ENCODE measurements around the gene CD4.
"Not testable (repeated sequence)": the region's sequence is repeated elsewhere in the genome, so short reads cannot be mapped to it uniquely, and the experiment has no call there.

The CD4 gene

DNA sequence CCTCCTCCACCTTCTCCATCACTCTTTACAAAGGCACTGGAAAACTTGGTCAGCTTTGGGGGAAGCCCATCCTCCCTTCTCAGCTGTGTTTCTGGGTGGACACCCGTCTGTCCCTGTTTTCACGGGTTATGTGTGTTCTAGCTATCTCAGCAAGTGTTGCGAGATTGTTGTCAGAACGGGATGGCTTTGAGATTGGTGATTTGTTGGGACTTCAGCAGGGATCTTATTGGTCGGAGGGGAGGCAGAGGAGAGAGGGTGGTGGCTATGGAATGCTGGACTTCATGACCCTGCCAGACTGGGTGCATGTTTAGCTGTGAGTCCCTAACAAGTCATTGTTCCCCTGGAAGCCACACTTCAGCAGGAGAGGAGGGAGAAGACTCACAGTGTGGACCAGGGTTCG is 64.7 kb downstream of the CD4 start:
- Histone ChIP-seq H3K27me3 (replicated peaks; ENCODE audit: control insufficient read depth, insufficient read depth, low read length) (no peaks in the 10 kb centered on the region), H3K4me1 (ENCODE audit: control insufficient read depth, insufficient read depth, low read length) (peaks cover 22% of the 10 kb centered on the region), H3K4me3 (ENCODE audit: low read length) (peak overlapping the region; percentile 84), H3K9ac (ENCODE audit: low read length) (peak overlapping the region; percentile 85), H3K9me3 (ENCODE audit: control insufficient read depth, low read length) (no peaks in the 10 kb centered on the region), H3K36me3 (ENCODE audit: control insufficient read depth, insufficient read depth, low read length, severe bottlenecking) (peaks cover 35% of the 10 kb centered on the region)
- DNase-seq (ENCODE audit: low read depth), result no peak

DNA sequence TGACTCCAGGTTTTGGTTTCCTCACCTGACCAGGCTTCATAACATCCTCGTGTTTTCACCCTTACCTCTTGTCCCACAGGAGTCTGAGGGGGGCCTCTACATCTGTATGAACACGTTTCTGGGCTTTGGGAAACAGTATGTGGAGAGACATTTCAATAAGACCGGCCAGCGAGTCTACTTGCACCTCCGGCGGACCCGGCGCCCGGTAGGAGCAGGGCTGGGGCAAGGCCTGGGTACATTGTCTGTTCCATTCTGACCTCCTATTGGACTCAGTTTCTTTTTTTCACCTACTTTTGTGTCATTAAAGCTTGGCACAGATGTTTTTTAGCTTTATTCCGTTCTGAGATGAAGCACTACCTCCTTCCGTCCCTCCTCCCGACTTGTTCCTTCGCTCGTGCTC is 66.0 kb downstream of the CD4 start:
- peaks cover 47% of the 10 kb centered on the region for H3K36me3 ChIP-seq (ENCODE audit: control insufficient read depth, insufficient read depth, low read length, severe bottlenecking)
- DNase-seq (ENCODE audit: low read depth), result no peak

DNA sequence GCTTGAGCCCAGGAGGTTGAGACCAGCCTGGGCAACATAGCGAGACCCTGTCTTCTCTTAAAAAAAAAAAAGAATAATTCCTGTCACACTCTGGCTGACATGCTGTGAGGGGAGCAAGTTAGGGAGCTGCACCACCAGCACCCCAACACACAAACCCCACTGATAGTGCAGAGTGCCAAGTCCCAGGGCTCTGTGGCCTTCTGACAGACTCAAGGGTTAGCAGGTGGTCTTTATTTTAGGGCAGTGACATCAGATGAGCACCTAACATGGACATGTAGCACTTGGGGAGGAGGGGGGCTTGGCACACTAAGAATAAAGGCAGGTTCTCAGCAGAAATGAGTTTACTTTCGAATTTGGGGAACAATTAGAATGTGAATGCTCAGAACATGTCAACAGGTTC is 69.5 kb downstream of the CD4 start:
- Histone ChIP-seq H3K27me3 (replicated peaks; ENCODE audit: control insufficient read depth, insufficient read depth, low read length) (no peaks in the 10 kb centered on the region), H3K4me1 (ENCODE audit: control insufficient read depth, insufficient read depth, low read length) (peaks cover 8% of the 10 kb centered on the region), H3K9me3 (ENCODE audit: control insufficient read depth, low read length) (no peaks in the 10 kb centered on the region), H3K36me3 (ENCODE audit: control insufficient read depth, insufficient read depth, low read length, severe bottlenecking) (peaks cover 82% of the 10 kb centered on the region), H3K4me3 (ENCODE audit: low read length) (no peak overlapping the region), H3K9ac (ENCODE audit: low read length) (no peak overlapping the region)
- DNase-seq (ENCODE audit: low read depth), result no peak

More for the DNA sequence above, 66.0 kb downstream of the CD4 start:
- H3K9me3 ChIP-seq (ENCODE audit: control insufficient read depth, low read length), result no peaks in the 10 kb centered on the region
- no peak overlapping the region for H3K4me3 ChIP-seq (ENCODE audit: low read length)
- H3K9ac ChIP-seq (ENCODE audit: low read length), result no peak overlapping the region
- H3K4me1 ChIP-seq (ENCODE audit: control insufficient read depth, insufficient read depth, low read length), result peaks cover 22% of the 10 kb centered on the region
- no peaks in the 10 kb centered on the region for H3K27me3 ChIP-seq (replicated peaks; ENCODE audit: control insufficient read depth, insufficient read depth, low read length)

DNA sequence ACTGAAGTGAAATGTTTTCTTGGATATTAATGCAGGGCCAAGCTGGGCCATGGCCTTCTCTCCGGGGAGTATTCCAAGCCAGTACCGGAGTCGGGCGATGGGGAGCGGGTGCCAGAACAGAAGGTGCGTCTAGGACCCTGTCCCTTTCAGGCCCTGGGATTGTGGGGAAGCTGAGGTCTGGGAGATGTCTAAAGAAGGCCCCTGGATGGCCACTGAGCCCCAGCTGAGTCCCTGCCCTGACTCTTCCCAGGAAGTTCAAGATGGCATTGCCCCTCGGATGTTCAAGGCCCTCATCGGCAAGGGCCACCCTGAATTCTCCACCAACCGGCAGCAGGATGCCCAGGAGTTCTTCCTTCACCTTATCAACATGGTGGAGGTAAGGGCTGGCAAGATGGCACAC is 70.8 kb downstream of the CD4 start:
- no peaks in the 10 kb centered on the region for H3K4me1 ChIP-seq (ENCODE audit: control insufficient read depth, insufficient read depth, low read length)
- H3K9me3 ChIP-seq (ENCODE audit: control insufficient read depth, low read length), result no peaks in the 10 kb centered on the region
- peaks cover 94% of the 10 kb centered on the region for H3K36me3 ChIP-seq (ENCODE audit: control insufficient read depth, insufficient read depth, low read length, severe bottlenecking)
- no peaks in the 10 kb centered on the region for H3K27me3 ChIP-seq (replicated peaks; ENCODE audit: control insufficient read depth, insufficient read depth, low read length)
- no peak overlapping the region for H3K9ac ChIP-seq (ENCODE audit: low read length)
- DNase-seq (ENCODE audit: low read depth), result no peak
- no peak overlapping the region for H3K4me3 ChIP-seq (ENCODE audit: low read length)

DNA sequence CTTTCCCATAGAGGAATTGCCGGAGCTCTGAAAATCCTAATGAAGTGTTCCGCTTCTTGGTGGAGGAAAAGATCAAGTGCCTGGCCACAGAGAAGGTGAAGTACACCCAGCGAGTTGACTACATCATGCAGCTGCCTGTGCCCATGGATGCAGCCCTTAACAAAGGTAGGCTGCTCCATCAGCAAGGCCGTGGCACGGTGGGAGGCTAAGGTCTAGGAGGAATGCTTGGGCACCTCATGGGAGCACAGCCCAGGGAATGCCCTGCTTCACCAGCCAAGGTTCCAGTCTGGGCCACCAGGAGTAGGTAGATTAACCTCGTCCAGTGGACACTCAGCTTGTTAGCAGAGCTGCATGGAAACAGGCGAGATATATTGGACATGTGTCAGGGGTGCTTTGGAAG is 71.6 kb downstream of the CD4 start:
- H3K9me3 ChIP-seq (ENCODE audit: control insufficient read depth, low read length), result no peaks in the 10 kb centered on the region
- no peak for DNase-seq (ENCODE audit: low read depth)
- peaks cover 97% of the 10 kb centered on the region for H3K36me3 ChIP-seq (ENCODE audit: control insufficient read depth, insufficient read depth, low read length, severe bottlenecking)
- no peaks in the 10 kb centered on the region for H3K27me3 ChIP-seq (replicated peaks; ENCODE audit: control insufficient read depth, insufficient read depth, low read length)
- H3K4me1 ChIP-seq (ENCODE audit: control insufficient read depth, insufficient read depth, low read length), result no peaks in the 10 kb centered on the region
- H3K9ac ChIP-seq (ENCODE audit: low read length), result no peak overlapping the region
- H3K4me3 ChIP-seq (ENCODE audit: low read length), result no peak overlapping the region

DNA sequence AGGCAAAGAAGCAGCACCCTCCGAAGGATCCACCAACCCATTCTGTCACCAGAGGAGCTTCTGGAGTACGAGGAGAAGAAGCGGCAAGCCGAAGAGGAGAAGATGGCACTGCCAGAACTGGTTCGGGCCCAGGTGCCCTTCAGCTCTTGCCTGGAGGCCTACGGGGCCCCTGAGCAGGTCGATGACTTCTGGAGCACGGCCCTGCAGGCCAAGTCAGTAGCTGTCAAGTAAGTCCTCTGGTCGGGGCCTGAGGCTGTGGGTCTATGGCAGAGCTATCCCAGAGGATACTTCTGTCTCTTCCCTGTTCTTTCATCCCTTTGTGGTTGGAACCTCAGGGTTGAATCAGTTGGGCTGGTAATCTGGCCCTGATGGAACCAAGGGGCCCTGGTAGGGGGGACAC is 72.1 kb downstream of the CD4 start:
- no peaks in the 10 kb centered on the region for H3K27me3 ChIP-seq (replicated peaks; ENCODE audit: control insufficient read depth, insufficient read depth, low read length)

DNA sequence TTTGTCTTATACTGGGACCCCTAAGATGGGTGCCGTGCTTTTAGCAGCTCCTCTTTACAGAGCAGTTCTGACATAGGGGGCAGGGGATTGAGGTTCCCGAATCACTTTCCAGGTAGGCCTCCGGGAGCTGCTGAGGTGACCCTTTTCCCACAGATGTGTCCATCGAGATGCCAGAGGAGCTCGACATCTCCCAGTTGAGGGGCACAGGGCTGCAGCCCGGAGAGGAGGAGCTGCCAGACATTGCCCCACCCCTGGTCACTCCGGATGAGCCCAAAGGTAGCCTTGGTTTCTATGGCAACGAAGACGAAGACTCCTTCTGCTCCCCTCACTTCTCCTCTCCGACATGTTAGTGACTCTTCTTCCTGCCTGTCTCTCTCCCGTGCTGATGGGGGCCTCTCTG is 73.7 kb downstream of the CD4 start:
- Histone ChIP-seq H3K9me3 (ENCODE audit: control insufficient read depth, low read length) (no peaks in the 10 kb centered on the region), H3K36me3 (ENCODE audit: control insufficient read depth, insufficient read depth, low read length, severe bottlenecking) (peaks cover 78% of the 10 kb centered on the region), H3K4me1 (ENCODE audit: control insufficient read depth, insufficient read depth, low read length) (peaks cover 8% of the 10 kb centered on the region), H3K9ac (ENCODE audit: low read length) (no peak overlapping the region), H3K27me3 (replicated peaks; ENCODE audit: control insufficient read depth, insufficient read depth, low read length) (no peaks in the 10 kb centered on the region), H3K4me3 (ENCODE audit: low read length) (no peak overlapping the region)
- no peak for DNase-seq (ENCODE audit: low read depth)

More for the DNA sequence above, 72.1 kb downstream of the CD4 start:
- Histone ChIP-seq H3K9ac (ENCODE audit: low read length) (no peak overlapping the region), H3K9me3 (ENCODE audit: control insufficient read depth, low read length) (no peaks in the 10 kb centered on the region), H3K4me3 (ENCODE audit: low read length) (no peak overlapping the region), H3K4me1 (ENCODE audit: control insufficient read depth, insufficient read depth, low read length) (peaks cover 2% of the 10 kb centered on the region), H3K36me3 (ENCODE audit: control insufficient read depth, insufficient read depth, low read length, severe bottlenecking) (peaks cover 94% of the 10 kb centered on the region)
- no peak for DNase-seq (ENCODE audit: low read depth)

DNA sequence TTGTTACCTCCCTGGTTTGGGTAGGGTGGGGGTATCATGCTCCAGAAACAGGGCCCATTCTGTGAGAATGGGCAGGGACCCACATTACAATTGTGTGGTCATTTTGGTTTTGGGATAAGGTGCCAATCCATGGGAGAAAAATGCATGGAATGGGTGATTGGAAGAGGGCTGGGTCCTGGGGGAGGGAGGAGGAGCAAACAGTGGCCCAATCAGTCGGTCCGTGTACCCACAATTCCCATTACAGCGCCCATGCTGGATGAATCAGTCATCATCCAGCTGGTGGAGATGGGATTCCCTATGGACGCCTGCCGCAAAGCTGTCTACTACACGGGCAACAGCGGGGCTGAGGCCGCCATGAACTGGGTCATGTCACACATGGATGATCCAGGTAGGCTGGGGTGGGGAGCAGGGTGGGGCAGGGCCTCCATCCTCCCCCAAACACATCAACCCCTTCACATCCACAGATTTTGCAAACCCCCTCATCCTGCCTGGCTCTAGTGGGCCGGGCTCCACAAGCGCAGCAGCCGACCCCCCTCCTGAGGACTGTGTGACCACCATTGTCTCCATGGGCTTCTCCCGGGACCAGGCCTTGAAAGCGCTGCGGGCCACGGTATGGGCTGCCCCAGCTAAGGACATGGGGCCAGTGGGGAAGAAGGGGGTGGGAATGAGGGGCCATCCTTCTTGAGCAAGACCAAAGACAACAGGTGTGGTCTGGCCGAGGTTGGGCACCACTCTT is 74.4 kb downstream of the CD4 start:
- Histone ChIP-seq H3K4me1 (ENCODE audit: control insufficient read depth, insufficient read depth, low read length) (peaks cover 14% of the 10 kb centered on the region), H3K27me3 (replicated peaks; ENCODE audit: control insufficient read depth, insufficient read depth, low read length) (no peaks in the 10 kb centered on the region), H3K36me3 (ENCODE audit: control insufficient read depth, insufficient read depth, low read length, severe bottlenecking) (peaks cover 71% of the 10 kb centered on the region), H3K9me3 (ENCODE audit: control insufficient read depth, low read length) (no peaks in the 10 kb centered on the region), H3K4me3 (ENCODE audit: low read length) (no peak overlapping the region), H3K9ac (ENCODE audit: low read length) (no peak overlapping the region)
- no peak for DNase-seq (ENCODE audit: low read depth)

DNA sequence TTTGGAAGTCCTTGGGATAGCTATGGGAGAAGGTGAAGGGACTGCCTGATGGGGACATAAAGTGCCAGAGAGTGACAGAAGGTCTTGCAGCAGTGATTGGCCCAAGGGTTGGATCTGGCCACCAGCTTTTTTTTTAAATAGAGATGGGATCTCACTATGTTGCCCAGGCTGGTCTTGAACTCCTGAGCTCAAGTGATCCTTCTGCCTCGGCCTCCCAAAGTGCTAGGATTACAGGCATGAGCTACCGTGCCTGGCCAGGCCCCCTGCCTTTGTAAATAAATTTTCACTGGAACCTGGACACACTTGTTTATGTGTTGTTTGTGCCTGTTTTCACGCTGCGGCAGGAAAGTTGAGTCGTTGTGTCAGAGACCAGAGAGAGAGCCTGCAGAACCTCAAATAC is 76.0 kb downstream of the CD4 start:
- not testable (repeated sequence) for DNase-seq (ENCODE audit: low read depth); H3K9ac ChIP-seq (ENCODE audit: low read length)
- peaks cover 68% of the 10 kb centered on the region for H3K36me3 ChIP-seq (ENCODE audit: control insufficient read depth, insufficient read depth, low read length, severe bottlenecking)

DNA sequence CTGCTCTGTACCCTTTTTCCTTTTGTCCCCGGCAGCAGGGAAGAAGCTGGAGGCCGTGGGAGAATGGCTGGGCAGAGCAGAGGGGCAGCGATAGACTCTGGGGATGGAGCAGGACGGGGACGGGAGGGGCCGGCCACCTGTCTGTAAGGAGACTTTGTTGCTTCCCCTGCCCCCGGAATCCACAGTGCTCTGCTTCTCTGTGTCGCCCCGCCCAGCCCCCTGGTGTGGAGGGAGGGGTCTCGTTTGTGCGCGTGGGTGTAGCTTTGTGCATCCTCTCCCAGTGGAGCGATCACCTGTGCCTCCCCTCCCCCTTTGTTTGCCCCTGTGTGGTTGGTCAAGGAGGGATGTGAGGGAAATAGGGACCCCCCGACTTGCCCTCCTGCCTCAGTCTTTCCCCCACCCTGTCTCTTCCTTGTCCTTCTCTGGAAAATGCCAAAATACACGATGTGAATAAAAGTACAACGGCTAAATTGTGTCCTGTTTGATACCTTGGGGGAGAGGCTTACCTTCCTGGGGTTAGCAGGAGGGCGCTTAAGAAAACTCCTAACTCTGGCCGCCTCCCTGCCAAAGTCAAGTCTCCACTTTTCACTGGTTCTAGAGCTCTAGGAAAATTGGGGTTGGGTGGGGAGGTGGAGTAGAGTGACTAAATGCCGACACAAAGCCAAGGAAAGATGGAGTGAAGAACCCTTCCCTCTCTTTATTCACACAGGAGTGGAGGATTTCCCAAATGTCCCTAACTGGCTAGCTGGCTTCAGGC is 77.0 kb downstream of the CD4 start:
- no peak for DNase-seq (ENCODE audit: low read depth)
- Histone ChIP-seq H3K4me1 (ENCODE audit: control insufficient read depth, insufficient read depth, low read length) (peaks cover 33% of the 10 kb centered on the region), H3K36me3 (ENCODE audit: control insufficient read depth, insufficient read depth, low read length, severe bottlenecking) (peaks cover 68% of the 10 kb centered on the region), H3K9me3 (ENCODE audit: control insufficient read depth, low read length) (no peaks in the 10 kb centered on the region), H3K27me3 (replicated peaks; ENCODE audit: control insufficient read depth, insufficient read depth, low read length) (no peaks in the 10 kb centered on the region), H3K4me3 (ENCODE audit: low read length) (peak overlapping the region; percentile 78), H3K9ac (ENCODE audit: low read length) (peak overlapping the region; percentile 85)

More for the DNA sequence above, 76.0 kb downstream of the CD4 start:
- peaks cover 29% of the 10 kb centered on the region for H3K4me1 ChIP-seq (ENCODE audit: control insufficient read depth, insufficient read depth, low read length)
- H3K27me3 ChIP-seq (replicated peaks; ENCODE audit: control insufficient read depth, insufficient read depth, low read length); H3K9me3 ChIP-seq (ENCODE audit: control insufficient read depth, low read length); H3K4me3 ChIP-seq (ENCODE audit: low read length): not testable (repeated sequence)

DNA sequence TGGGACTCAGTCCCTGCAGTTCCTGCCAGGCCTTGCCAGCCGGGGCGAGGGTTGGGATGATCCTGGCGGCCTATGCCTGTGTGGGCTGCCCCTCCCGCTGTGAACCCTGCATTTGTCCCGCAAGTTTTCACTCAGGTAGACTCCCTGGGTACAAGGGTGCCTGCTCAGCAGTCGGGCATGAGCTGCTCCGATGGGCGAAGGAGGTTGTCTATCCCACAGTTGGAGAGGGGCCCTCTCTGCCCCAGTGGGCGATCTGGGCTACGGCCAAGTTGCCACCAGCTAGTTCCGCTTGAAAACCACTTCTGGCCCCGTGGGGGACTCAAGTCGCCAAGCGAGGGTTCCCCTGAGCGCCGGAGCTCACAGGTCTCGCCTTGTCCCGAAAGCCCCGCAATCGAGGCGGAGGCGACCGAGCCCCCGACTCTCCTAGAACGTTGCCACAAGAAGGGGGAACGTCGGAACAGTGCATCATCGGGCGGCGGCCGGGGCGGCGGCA is 77.6 kb downstream of the CD4 start:
- DNase-seq (ENCODE audit: low read depth), result no peak
- peak overlapping the region; percentile 85 for H3K9ac ChIP-seq (ENCODE audit: low read length)
- H3K4me3 ChIP-seq (ENCODE audit: low read length), result peak overlapping the region; percentile 78
- peaks cover 39% of the 10 kb centered on the region for H3K4me1 ChIP-seq (ENCODE audit: control insufficient read depth, insufficient read depth, low read length)
- no peaks in the 10 kb centered on the region for H3K27me3 ChIP-seq (replicated peaks; ENCODE audit: control insufficient read depth, insufficient read depth, low read length)
- H3K36me3 ChIP-seq (ENCODE audit: control insufficient read depth, insufficient read depth, low read length, severe bottlenecking), result peaks cover 62% of the 10 kb centered on the region
- H3K9me3 ChIP-seq (ENCODE audit: control insufficient read depth, low read length), result no peaks in the 10 kb centered on the region

Data from adipocyte (in vitro differentiated cells).